ENCODE results near the gene KLF13.

The KLF13 gene

DNA sequence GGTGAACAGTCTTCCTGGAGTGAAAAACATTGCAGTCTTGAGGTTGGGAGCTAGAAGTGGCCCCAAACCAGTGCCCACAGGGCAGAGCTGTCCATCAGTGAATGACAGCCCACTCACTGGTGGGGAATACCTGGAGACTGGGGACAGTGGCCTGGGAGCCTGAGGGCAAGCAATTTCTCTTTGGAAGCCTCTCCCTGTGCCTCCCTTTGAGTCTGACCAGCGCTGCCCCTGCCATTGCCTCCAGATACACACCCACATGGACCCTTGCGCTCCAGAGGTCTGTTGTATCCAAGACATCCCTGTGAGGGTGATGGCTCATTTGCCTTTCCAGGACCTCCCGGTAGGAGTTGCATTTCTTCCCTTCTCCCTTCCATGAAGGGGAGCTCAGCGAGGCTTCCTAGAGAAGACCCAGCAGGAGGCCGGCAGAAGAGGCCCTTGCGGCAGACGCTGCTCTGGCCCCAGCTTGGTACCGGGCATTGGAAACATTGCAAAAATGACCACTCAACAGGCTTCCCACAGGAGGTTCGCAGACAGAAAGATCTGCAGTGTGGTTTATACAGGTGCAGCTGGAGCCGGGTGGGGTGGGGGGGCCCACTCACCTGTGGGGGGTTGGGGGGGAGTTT, 38.5 kb downstream of the KLF13 start:
- H3K14ac ChIP-seq (ENCODE audit: low read length): peak overlapping the region; percentile 36
- peak overlapping the region; percentile 78 for H3K27ac ChIP-seq (ENCODE audit: low read depth, low read length)
- no peaks in the 10 kb centered on the region for H3K27me3 ChIP-seq (ENCODE audit: insufficient read depth, low read length)
- H3K9ac ChIP-seq (ENCODE audit: low read length): no peak overlapping the region
- H3K4me2 ChIP-seq (ENCODE audit: low read length): peak overlapping the region; percentile 28
- no peak overlapping the region for H3K4me3 ChIP-seq (ENCODE audit: low read depth, low read length)
- H3K36me3 ChIP-seq (ENCODE audit: control insufficient read depth in 1 of 2, insufficient read depth in 2 of 2, low read length in 2 of 2): no peaks in the 10 kb centered on the region
- peaks cover 34% of the 10 kb centered on the region for H3K79me1 ChIP-seq (ENCODE audit: low read length)
- peak overlapping the region; percentile 12 for H2AFZ ChIP-seq (ENCODE audit: insufficient read depth, low read length, poor library complexity)
- no peak overlapping the region for H4K12ac ChIP-seq (ENCODE audit: low read depth, low read length)
- H3K79me2 ChIP-seq (ENCODE audit: control insufficient read depth, insufficient read depth, low read length, poor library complexity): peaks cover 12% of the 10 kb centered on the region
- no peaks in the 10 kb centered on the region for H3K9me3 ChIP-seq (ENCODE audit: insufficient read depth, low read depth, low read length)
- DNase-seq: no peak
- peak overlapping the region; percentile 57 for H4K91ac ChIP-seq (ENCODE audit: low read depth, low read length)
- H2BK5ac ChIP-seq (ENCODE audit: low read depth, low read length, poor library complexity): peak overlapping the region; percentile 68
- peak overlapping the region; percentile 37 for H3K18ac ChIP-seq (ENCODE audit: low read length)
- H2BK12ac ChIP-seq (ENCODE audit: low read length): peak overlapping the region; percentile 55
- peak overlapping the region; percentile 14 for H4K8ac ChIP-seq (ENCODE audit: low read depth, low read length)
- no CpG with 5 or more reads among the region's 10 CpGs for WGBS (ENCODE audit: extremely low coverage, insufficient coverage, insufficient read length)
- peak overlapping the region; percentile 27 for H2BK120ac ChIP-seq (ENCODE audit: insufficient read depth, low read length, poor library complexity)
- H3K4ac ChIP-seq (ENCODE audit: low read depth, low read length): peak overlapping the region; percentile 77
- peaks cover 58 to 70% of the 10 kb centered on the region in 2 experiments for H3K4me1 ChIP-seq (ENCODE audit: control insufficient read depth in 1 of 2, insufficient read depth in 2 of 2, low read length in 2 of 2)
- H3K23ac ChIP-seq (ENCODE audit: low read length): no peak overlapping the region
- H2AK5ac ChIP-seq (ENCODE audit: low read length): peak overlapping the region; percentile 25

DNA sequence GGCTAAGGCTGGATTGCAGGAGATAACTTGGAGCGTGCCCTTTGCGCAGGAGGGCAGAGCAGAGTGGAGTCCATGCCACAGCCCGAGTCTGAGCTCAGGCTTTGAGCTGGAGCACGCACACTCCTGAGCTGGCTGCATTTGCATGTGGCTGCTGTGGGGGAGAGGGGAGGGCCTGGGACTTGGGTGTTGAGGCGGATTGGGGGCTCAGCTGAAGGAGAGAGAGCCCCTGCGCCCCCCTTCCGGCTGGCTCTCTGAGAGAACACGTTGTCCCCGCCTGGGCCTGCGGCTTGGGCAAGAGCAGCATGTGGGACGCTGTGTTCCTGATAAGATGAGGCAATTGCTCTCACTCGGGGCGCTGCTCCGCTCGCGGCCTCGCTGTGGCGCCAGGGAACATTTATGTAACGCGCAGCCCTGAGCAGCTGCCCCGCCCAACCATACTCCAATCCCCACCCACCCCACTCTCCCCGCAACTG, 39.1 kb downstream of the KLF13 start:
- Histone ChIP-seq H3K79me2 (ENCODE audit: control insufficient read depth, insufficient read depth, low read length, poor library complexity) (peaks cover 11% of the 10 kb centered on the region), H4K91ac (ENCODE audit: low read depth, low read length) (peak overlapping the region; percentile 77), H2BK120ac (ENCODE audit: insufficient read depth, low read length, poor library complexity) (peak overlapping the region; percentile 64), H3K9me3 (ENCODE audit: insufficient read depth, low read depth, low read length) (peaks cover under 1% of the 10 kb centered on the region), H2AK5ac (ENCODE audit: low read length) (peak overlapping the region; percentile 27), H3K36me3 (ENCODE audit: control insufficient read depth in 1 of 2, insufficient read depth in 2 of 2, low read length in 2 of 2) (no peaks in the 10 kb centered on the region), H3K4ac (ENCODE audit: low read depth, low read length) (peak overlapping the region; percentile 77), H2BK5ac (ENCODE audit: low read depth, low read length, poor library complexity) (peak overlapping the region; percentile 35), H3K27me3 (ENCODE audit: insufficient read depth, low read length) (no peaks in the 10 kb centered on the region), H3K4me3 (ENCODE audit: low read depth, low read length) (no peak overlapping the region), H4K12ac (ENCODE audit: low read depth, low read length) (peak overlapping the region; percentile 5), H3K79me1 (ENCODE audit: low read length) (peaks cover 34% of the 10 kb centered on the region), H4K8ac (ENCODE audit: low read depth, low read length) (peak overlapping the region; percentile 57), H3K4me1 (ENCODE audit: control insufficient read depth in 1 of 2, insufficient read depth in 2 of 2, low read length in 2 of 2) (peaks cover 54 to 67% of the 10 kb centered on the region in 2 experiments), H3K14ac (ENCODE audit: low read length) (peak overlapping the region; percentile 57), H3K4me2 (ENCODE audit: low read length) (peak overlapping the region; percentile 34), H2BK12ac (ENCODE audit: low read length) (peak overlapping the region; percentile 67), H3K23ac (ENCODE audit: low read length) (no peak overlapping the region), H3K18ac (ENCODE audit: low read length) (peak overlapping the region; percentile 53), H3K9ac (ENCODE audit: low read length) (no peak overlapping the region), H2AFZ (ENCODE audit: insufficient read depth, low read length, poor library complexity) (peak overlapping the region; percentile 62), H3K27ac (ENCODE audit: low read depth, low read length) (peak overlapping the region; percentile 24)
- WGBS (ENCODE audit: extremely low coverage, insufficient coverage, insufficient read length): no CpG with 5 or more reads among the region's 22 CpGs
- peak in 1 of 2 donors; percentile 33 for DNase-seq

DNA sequence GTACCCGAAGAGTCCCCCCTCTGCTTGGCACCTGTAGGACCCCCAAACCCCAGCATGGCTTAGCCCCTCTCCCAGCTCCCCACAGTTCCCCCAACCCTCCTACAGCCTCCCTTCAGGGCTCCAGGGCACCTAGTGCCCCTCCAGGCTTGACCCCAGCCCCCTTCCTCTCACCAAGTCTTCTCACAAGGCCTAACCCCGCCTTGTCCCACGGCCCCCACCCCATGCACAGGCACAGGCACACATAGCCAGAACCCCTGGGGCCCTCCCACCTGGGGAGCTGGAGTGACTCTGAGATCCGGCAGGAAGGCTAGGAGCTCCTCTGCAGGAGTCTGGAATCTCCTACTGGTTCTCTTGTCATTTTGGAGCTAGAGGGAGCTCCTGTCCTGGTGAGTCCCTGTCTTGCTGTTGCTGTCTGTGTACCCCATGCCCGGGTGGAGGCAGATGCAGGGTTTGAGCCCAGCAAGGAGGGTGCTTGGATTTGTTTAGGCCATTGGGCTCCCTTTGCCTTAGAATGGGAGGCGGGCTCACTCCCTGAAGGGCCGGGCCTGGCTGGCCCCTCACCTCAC, 39.6 kb downstream of the KLF13 start:
- Histone ChIP-seq H3K23ac (ENCODE audit: low read length) (no peak overlapping the region), H3K4me3 (ENCODE audit: low read depth, low read length) (no peak overlapping the region), H3K27ac (ENCODE audit: low read depth, low read length) (peak overlapping the region; percentile 24), H3K9ac (ENCODE audit: low read length) (no peak overlapping the region), H3K4me2 (ENCODE audit: low read length) (peak overlapping the region; percentile 34), H3K36me3 (ENCODE audit: control insufficient read depth in 1 of 2, insufficient read depth in 2 of 2, low read length in 2 of 2) (no peaks in the 10 kb centered on the region), H4K8ac (ENCODE audit: low read depth, low read length) (peak overlapping the region; percentile 64), H3K18ac (ENCODE audit: low read length) (peak overlapping the region; percentile 81), H4K12ac (ENCODE audit: low read depth, low read length) (peak overlapping the region; percentile 27), H4K91ac (ENCODE audit: low read depth, low read length) (peak overlapping the region; percentile 93), H2BK120ac (ENCODE audit: insufficient read depth, low read length, poor library complexity) (peak overlapping the region; percentile 77), H3K79me1 (ENCODE audit: low read length) (peaks cover 34% of the 10 kb centered on the region), H2BK5ac (ENCODE audit: low read depth, low read length, poor library complexity) (peak overlapping the region; percentile 63), H3K4ac (ENCODE audit: low read depth, low read length) (peak overlapping the region; percentile 78), H3K79me2 (ENCODE audit: control insufficient read depth, insufficient read depth, low read length, poor library complexity) (peaks cover 13% of the 10 kb centered on the region), H2AFZ (ENCODE audit: insufficient read depth, low read length, poor library complexity) (no peak overlapping the region), H3K4me1 (ENCODE audit: control insufficient read depth in 1 of 2, insufficient read depth in 2 of 2, low read length in 2 of 2) (peaks cover 52 to 67% of the 10 kb centered on the region in 2 experiments), H3K27me3 (ENCODE audit: insufficient read depth, low read length) (no peaks in the 10 kb centered on the region), H3K14ac (ENCODE audit: low read length) (peak overlapping the region; percentile 81), H2BK12ac (ENCODE audit: low read length) (peak overlapping the region; percentile 74), H2AK5ac (ENCODE audit: low read length) (peak overlapping the region; percentile 73), H3K9me3 (ENCODE audit: insufficient read depth, low read depth, low read length) (peaks cover 2% of the 10 kb centered on the region)
- no peak for DNase-seq
- no CpG with 5 or more reads among the region's 7 CpGs for WGBS (ENCODE audit: extremely low coverage, insufficient coverage, insufficient read length)

DNA sequence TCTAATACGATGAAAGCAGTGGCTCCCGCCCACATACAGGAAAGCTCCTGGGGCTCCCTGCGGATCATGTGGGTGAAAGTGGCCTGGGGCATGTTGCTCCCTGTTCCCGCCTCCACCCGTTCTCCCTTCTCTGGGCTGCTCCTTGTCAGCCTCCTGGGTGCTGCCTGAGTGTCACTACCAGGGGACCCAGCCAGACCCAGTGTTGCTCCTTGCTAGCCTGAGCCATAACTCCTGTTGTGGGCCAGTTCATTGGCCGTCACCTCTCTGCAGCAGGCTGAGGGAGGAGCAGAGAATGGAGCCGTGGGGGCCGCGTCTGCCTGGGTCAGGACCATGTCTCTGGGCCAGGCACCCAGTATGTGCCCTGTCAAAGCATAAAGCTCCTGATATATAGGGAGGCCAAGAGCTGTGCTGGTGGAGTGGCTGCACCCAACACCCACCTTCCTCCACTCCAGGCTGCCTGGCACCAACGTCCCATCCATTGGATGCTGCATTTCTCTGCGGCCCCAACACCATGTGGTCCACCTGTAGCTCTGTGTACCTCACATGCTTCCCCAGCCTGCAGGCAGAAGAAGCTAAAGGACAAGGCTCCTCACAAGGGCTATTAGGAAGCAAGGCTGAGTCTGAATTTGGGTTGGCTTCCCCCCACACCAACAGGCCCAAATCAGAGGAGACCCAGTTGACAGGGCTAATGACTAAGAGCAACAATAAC, 40.5 kb downstream of the KLF13 start:
- H2AK5ac ChIP-seq (ENCODE audit: low read length): peak overlapping the region; percentile 46
- peaks cover 52 to 67% of the 10 kb centered on the region in 2 experiments for H3K4me1 ChIP-seq (ENCODE audit: control insufficient read depth in 1 of 2, insufficient read depth in 2 of 2, low read length in 2 of 2)

More for the DNA sequence above, 40.5 kb downstream of the KLF13 start:
- Histone ChIP-seq H3K4ac (ENCODE audit: low read depth, low read length) (peak overlapping the region; percentile 24), H3K9ac (ENCODE audit: low read length) (no peak overlapping the region), H3K23ac (ENCODE audit: low read length) (no peak overlapping the region), H2BK120ac (ENCODE audit: insufficient read depth, low read length, poor library complexity) (peak overlapping the region; percentile 40), H3K79me2 (ENCODE audit: control insufficient read depth, insufficient read depth, low read length, poor library complexity) (peaks cover 20% of the 10 kb centered on the region), H3K4me2 (ENCODE audit: low read length) (no peak overlapping the region), H2AFZ (ENCODE audit: insufficient read depth, low read length, poor library complexity) (peak overlapping the region; percentile 32), H3K14ac (ENCODE audit: low read length) (peak overlapping the region; percentile 10), H3K18ac (ENCODE audit: low read length) (peak overlapping the region; percentile 55), H4K12ac (ENCODE audit: low read depth, low read length) (no peak overlapping the region), H3K9me3 (ENCODE audit: insufficient read depth, low read depth, low read length) (peaks cover 7% of the 10 kb centered on the region), H3K27ac (ENCODE audit: low read depth, low read length) (no peak overlapping the region), H3K4me3 (ENCODE audit: low read depth, low read length) (no peak overlapping the region), H3K79me1 (ENCODE audit: low read length) (peaks cover 43% of the 10 kb centered on the region), H2BK5ac (ENCODE audit: low read depth, low read length, poor library complexity) (no peak overlapping the region), H3K36me3 (ENCODE audit: control insufficient read depth in 1 of 2, insufficient read depth in 2 of 2, low read length in 2 of 2) (peaks cover 5% of the 10 kb centered on the region in 2 experiments), H4K91ac (ENCODE audit: low read depth, low read length) (peak overlapping the region; percentile 71), H4K8ac (ENCODE audit: low read depth, low read length) (peak overlapping the region; percentile 15), H2BK12ac (ENCODE audit: low read length) (peak overlapping the region; percentile 28), H3K27me3 (ENCODE audit: insufficient read depth, low read length) (no peaks in the 10 kb centered on the region)
- DNase-seq: no peak
- WGBS (ENCODE audit: extremely low coverage, insufficient coverage, insufficient read length): no CpG with 5 or more reads among the region's 11 CpGs
